ENCODE results near the gene FHOD1. TPM values are rescaled to one million over a fixed set of nuclear protein-coding genes. Genes with fewer than 3 reads are reported as not detected.
A peak's percentile ranks its signal among the peaks of the same experiment; 100 is the strongest.

Gene FHOD1
- total RNA-seq, 1 donor from 2014 or later, result 22.1 TPM

- DNase-seq (ENCODE audit: low read depth, low spot score), result no peak
These were observed 11.3 kb downstream of the FHOD1 start for GRCh38 chr16:67235816-67236562.

- DNase-seq (ENCODE audit: low read depth, low spot score), result no peak
These were observed 13.1 kb downstream of the FHOD1 start for GRCh38 chr16:67234180-67234597.

- no peak for DNase-seq (ENCODE audit: low read depth, low spot score)
These were observed 13.7 kb downstream of the FHOD1 start for GRCh38 chr16:67233596-67233995.

GRCh38 chr16:67230809-67231660 lies 16.2 kb downstream of the FHOD1 start:
- no peak for DNase-seq (ENCODE audit: low read depth, low spot score)

GRCh38 chr16:67229906-67230808 lies 17.1 kb downstream of the FHOD1 start:
- no peak for DNase-seq (ENCODE audit: low read depth, low spot score)

GRCh38 chr16:67228905-67229304 lies 18.4 kb downstream of the FHOD1 start:
- no peak for DNase-seq (ENCODE audit: low read depth, low spot score)

GRCh38 chr16:67228034-67228785 lies 19.1 kb downstream of the FHOD1 start:
- no peak for DNase-seq (ENCODE audit: low read depth, low spot score)

- DNase-seq (ENCODE audit: low read depth, low spot score), result no peak
These were observed 19.7 kb downstream of the FHOD1 start for GRCh38 chr16:67227567-67227921.

GRCh38 chr16:67226804-67227566 lies 20.3 kb downstream of the FHOD1 start, which contains the start of gene TMEM208:
Gene TMEM208, plus strand, starts transcription at chr16:67227130. Its CDS starts 89 bp downstream, at chr16:67227219.
- DNase-seq (ENCODE audit: low read depth, low spot score), result peak; percentile 91

GRCh38 chr16:67226295-67226803 lies 20.9 kb downstream of the FHOD1 start:
- no peak for DNase-seq (ENCODE audit: low read depth, low spot score)

GRCh38 chr16:67223992-67224391 lies 23.3 kb downstream of the FHOD1 start:
- DNase-seq (ENCODE audit: low read depth, low spot score), result no peak

GRCh38 chr16:67216612-67217490 lies 30.4 kb downstream of the FHOD1 start:
- DNase-seq (ENCODE audit: low read depth, low spot score), result no peak

GRCh38 chr16:67215706-67216105 lies 31.6 kb downstream of the FHOD1 start:
- no peak for DNase-seq (ENCODE audit: low read depth, low spot score)

- no peak for DNase-seq (ENCODE audit: low read depth, low spot score)
These were observed 33.9 kb downstream of the FHOD1 start for GRCh38 chr16:67213197-67214019.

GRCh38 chr16:67212766-67213165 lies 34.5 kb downstream of the FHOD1 start:
- no peak for DNase-seq (ENCODE audit: low read depth, low spot score)

GRCh38 chr16:67211674-67212073 lies 35.6 kb downstream of the FHOD1 start:
- DNase-seq (ENCODE audit: low read depth, low spot score), result no peak

- DNase-seq (ENCODE audit: low read depth, low spot score), result no peak
These were observed 37.0 kb downstream of the FHOD1 start for GRCh38 chr16:67210069-67210937.

Data from pulmonary artery endothelial cell (primary cell).